ENCODE data around the gene MTX3.

GRCh38 chr5:79955356-79955895, 35.6 kb downstream of the MTX3 start:
- no peak for TF ChIP-seq CSDC2 (CRISPR knock-in tag; IDR thresholded peaks at IDR 0.05)
- no peak for TF ChIP-seq GLIS3 (CRISPR knock-in tag; IDR thresholded peaks at IDR 0.05)

Measured in SK-N-SH treated with all-trans-retinoic acid at 6 μM for 48 hours (cell line).